K562 (cell line): Measurements from ENCODE around the gene MPI. TPM values are rescaled to one million over a fixed set of nuclear protein-coding genes. Genes with fewer than 3 reads are reported as not detected.

Experiments used
- DPF2 ChIP-seq: fragments of 450-650 bp; IDR thresholded peaks from 2 replicates; pipeline ENCODE4 v1.6.1; 2016
- EP400 ChIP-seq: fragments of 450-650 bp; IDR thresholded peaks from 2 replicates; pipeline ENCODE4 v1.6.1; 2017; ENCODE audit warnings: antibody characterized with exemption, mild to moderate bottlenecking, moderate library complexity
- LEF1 ChIP-seq: fragments of 450-650 bp; IDR thresholded peaks from 2 replicates; pipeline ENCODE4 v1.6.1; 2016; ENCODE audit warnings: mild to moderate bottlenecking
- MGA ChIP-seq: fragments of 450-650 bp; IDR thresholded peaks from 2 replicates; pipeline ENCODE4 v1.6.1; 2016; ENCODE audit warnings: mild to moderate bottlenecking, moderate library complexity
- MTA2 ChIP-seq: fragments of 450-650 bp; IDR thresholded peaks from 2 replicates; pipeline ENCODE4 v1.6.1; 2016; ENCODE audit warnings: low read depth
- RAD21 ChIP-seq, 2 experiments: fragments of 250-450 bp in 1 of 2; fragments of 450-650 bp in 1 of 2; sonication (Bioruptor Pico) in 1 of 2; formaldehyde crosslinking in 1 of 2; IDR thresholded peaks in 1 of 2; conservative IDR thresholded peaks in 1 of 2; 2 replicates each; pipeline versions ENCODE4 v1.4.0 to v1.8.0; 2020 to 2022; ENCODE audit warnings: mild to moderate bottlenecking in 2 of 2, moderate library complexity in 1 of 2
- SMARCA4 ChIP-seq: fragments of 450-650 bp; IDR thresholded peaks from 2 replicates; pipeline ENCODE4 v1.6.1; 2016
- TAL1 ChIP-seq: fragments of 450-650 bp; IDR thresholded peaks from 2 replicates; pipeline ENCODE4 v1.6.1; 2016; ENCODE audit warnings: mild to moderate bottlenecking
- TCF3 ChIP-seq: sonication (generic); formaldehyde crosslinking; IDR thresholded peaks from 2 replicates; pipeline ENCODE4 v1.4.0; 2020; ENCODE audit warnings: mild to moderate bottlenecking, missing genetic modification reagents
- polyA plus RNA-seq, 8 experiments: library from polyadenylated mRNA; depleted of rRNA in 4 of 8; stranded (reverse) in 5 of 8; unstranded in 3 of 8; fragments of >200 nt; fragmentation: Nextera tagmentation in 2 of 8; fragmentation: Illumina TruSeq in 1 of 8; extraction: Ambion mirVana in 2 of 8; extraction: Trizol in 1 of 8; gene quantifications; 2 replicates each; pipeline versions ENCODE4 v1.2.1 to v1.2.3, GENCODE V29; 2011 to 2014; ENCODE audit warnings: inconsistent platforms in 1 of 8, missing spikeins in 1 of 8
- total RNA-seq, 7 experiments: library from RNA; depleted of rRNA in 6 of 7; stranded (reverse); fragments of >200 nt in 6 of 7; fragmentation: Illumina TruSeq in 2 of 7; extraction: Trizol in 2 of 7; gene quantifications; 2 replicates each; pipeline versions ENCODE4 v1.2.1 to v1.2.3, GENCODE V29; 2011 to 2021; ENCODE audit warnings: low replicate concordance in 1 of 7
- TF ChIP-seq, protein P1 (sequence below): fragments of 450-650 bp; IDR thresholded peaks from 2 replicates; pipeline ENCODE4 v1.6.1; 2017; ENCODE audit warnings: antibody characterized with exemption, mild to moderate bottlenecking
- TF ChIP-seq, protein P2 (sequence below): sonication (generic); formaldehyde crosslinking; IDR thresholded peaks from 2 replicates; pipeline ENCODE4 v1.9.0; 2022; ENCODE audit warnings: mild to moderate bottlenecking, missing genetic modification reagents

Gene MPI
- total and polyA plus RNA-seq, 9 of the 15 experiments (the other 6 are each of a cell fraction or from before 2014, with no cell fraction given), result 30.7 to 105 (median 40.5) TPM

GRCh38 chr15:74887537-74888193 is 2.2 kb upstream of the MPI start (continued):
- TF ChIP-seq, protein P1, sequence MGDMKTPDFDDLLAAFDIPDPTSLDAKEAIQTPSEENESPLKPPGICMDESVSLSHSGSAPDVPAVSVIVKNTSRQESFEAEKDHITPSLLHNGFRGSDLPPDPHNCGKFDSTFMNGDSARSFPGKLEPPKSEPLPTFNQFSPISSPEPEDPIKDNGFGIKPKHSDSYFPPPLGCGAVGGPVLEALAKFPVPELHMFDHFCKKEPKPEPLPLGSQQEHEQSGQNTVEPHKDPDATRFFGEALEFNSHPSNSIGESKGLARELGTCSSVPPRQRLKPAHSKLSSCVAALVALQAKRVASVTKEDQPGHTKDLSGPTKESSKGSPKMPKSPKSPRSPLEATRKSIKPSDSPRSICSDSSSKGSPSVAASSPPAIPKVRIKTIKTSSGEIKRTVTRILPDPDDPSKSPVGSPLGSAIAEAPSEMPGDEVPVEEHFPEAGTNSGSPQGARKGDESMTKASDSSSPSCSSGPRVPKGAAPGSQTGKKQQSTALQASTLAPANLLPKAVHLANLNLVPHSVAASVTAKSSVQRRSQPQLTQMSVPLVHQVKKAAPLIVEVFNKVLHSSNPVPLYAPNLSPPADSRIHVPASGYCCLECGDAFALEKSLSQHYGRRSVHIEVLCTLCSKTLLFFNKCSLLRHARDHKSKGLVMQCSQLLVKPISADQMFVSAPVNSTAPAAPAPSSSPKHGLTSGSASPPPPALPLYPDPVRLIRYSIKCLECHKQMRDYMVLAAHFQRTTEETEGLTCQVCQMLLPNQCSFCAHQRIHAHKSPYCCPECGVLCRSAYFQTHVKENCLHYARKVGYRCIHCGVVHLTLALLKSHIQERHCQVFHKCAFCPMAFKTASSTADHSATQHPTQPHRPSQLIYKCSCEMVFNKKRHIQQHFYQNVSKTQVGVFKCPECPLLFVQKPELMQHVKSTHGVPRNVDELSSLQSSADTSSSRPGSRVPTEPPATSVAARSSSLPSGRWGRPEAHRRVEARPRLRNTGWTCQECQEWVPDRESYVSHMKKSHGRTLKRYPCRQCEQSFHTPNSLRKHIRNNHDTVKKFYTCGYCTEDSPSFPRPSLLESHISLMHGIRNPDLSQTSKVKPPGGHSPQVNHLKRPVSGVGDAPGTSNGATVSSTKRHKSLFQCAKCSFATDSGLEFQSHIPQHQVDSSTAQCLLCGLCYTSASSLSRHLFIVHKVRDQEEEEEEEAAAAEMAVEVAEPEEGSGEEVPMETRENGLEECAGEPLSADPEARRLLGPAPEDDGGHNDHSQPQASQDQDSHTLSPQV, result peak; percentile 72
- TF ChIP-seq SMARCA4 (peak; percentile 25; the same call in 1 of the 2 replicates), MGA (peak; percentile 72), LEF1 (0 out of 2 replicates have a peak, but pooled peaks have one; percentile 10), DPF2 (peak; percentile 79), EP400 (peak; percentile 72; the same call in 1 of the 2 replicates), TAL1 (peak; percentile 41; the same call in 1 of the 2 replicates), RAD21 (CRISPR knock-in tag; conservative IDR thresholded peaks at IDR 0.05 in 1 of 2, IDR thresholded peaks at IDR 0.05 in 1 of 2) (peak in 1 of 2 experiments; percentile 27; a peak in 2 of 4 replicates), TCF3 (CRISPR knock-in tag) (0 out of 2 replicates have a peak, but pooled peaks have one; percentile 29), MTA2 (0 out of 2 replicates have a peak, but pooled peaks have one; percentile 4)
- TF ChIP-seq, protein P2, sequence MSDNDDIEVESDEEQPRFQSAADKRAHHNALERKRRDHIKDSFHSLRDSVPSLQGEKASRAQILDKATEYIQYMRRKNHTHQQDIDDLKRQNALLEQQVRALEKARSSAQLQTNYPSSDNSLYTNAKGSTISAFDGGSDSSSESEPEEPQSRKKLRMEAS (CRISPR knock-in tag), result peak; percentile 37; the same call in 1 of the 2 replicates
